ENCODE data around the gene SPTSSB. TPM values are rescaled to one million over a fixed set of nuclear protein-coding genes. Genes with fewer than 3 reads are reported as not detected.
A peak's percentile ranks its signal among the peaks of the same experiment; 100 is the strongest.

Gene SPTSSB
- not detected in 2 replicates for total RNA-seq (2022)
- percentile 7 among the genes with signal in this experiment for Bru-seq, nascent RNA
- percentile 4 among the genes with signal in this experiment for BruChase-seq, experiment 1, labeled RNA remaining after a 6-hour chase
- BruChase-seq, experiment 2, labeled RNA remaining after a 2-hour chase, result percentile 10 among the genes with signal in this experiment
- long read RNA-seq, partial matches to known transcripts, result 0 of 1 reads
- long read RNA-seq, other reads (novel, unspliced or antisense), result 1 of 1 reads

DNA sequence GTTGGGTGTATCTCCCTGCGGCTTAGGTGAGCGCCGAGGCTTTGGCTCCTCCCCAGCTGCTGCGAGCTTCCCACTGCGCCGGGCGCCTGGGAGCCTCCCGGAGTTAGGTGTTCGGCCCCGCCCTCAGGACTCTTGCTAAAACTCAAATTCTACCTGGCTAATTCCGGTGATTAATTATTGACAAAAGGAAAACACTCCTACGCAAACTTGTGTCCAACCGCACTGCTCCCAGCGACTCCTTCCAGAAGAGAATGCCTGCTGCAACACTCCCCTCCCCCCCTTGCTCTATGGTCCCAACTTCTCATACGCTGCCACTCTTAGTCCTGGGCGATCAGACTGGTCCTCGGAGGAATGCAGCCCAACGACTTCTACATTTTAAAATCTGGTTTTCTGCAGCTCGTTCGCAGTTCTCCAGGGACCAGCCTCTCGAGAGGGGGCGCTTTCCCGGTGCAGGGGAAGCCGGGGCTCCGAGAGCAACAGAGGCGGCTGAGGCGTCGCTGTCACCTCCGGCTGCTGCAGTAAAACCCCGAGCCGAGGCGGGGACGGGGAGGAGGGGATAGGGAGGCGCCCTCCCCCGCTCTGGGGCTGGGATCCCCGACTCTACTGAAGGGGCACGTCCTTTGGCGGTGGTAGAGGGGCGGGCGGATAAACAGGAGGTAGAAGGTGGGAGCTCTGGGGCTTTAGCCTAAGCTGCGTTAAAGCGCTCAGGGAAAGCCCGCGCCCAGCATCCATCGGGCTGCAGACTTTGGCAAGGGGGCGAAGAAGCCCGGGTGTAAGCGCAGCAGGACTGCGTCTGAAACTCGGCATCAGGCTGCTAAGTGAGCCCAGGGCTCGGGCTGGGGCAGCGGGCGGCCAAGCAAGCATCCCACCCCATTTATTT is at the start of gene SPTSSB:
SPTSSB (minus strand) TSS at position 77 of the 880 bp plus-strand sequence. CDS start 25,194 bp downstream, outside the sequence.
- H3K4me1 Mint-ChIP-seq (ENCODE audit: insufficient read depth, unreplicated experiment), result peaks cover 6% of the 10 kb centered on the region
- no peak for TF ChIP-seq CTCF (IDR thresholded peaks at IDR 0.05; ENCODE audit: unreplicated experiment)
- BruUV-seq (replicated peaks), result no TSS peak
- ChIA-PET POLR2A (interaction anchor here (0.6 to 2.0 kb wide), 7 partner anchors 10 to 81 kb away, joined by 3 to 11 read pairs (median 4); no protein-coding TSS in a partner anchor), CTCF (interaction anchor here (0.8 to 1.2 kb wide), 6 partner anchors 12 to 96 kb away, joined by 3 to 6 read pairs (median 4); no protein-coding TSS in a partner anchor)
- H3K36me3 Mint-ChIP-seq (ENCODE audit: insufficient read depth, unreplicated experiment), result no peaks in the 10 kb centered on the region
- no peak within 1 kb of the TSS for H3K27ac Mint-ChIP-seq (ENCODE audit: low read depth, unreplicated experiment)
- intact Hi-C loops (cut with micrococcal nuclease), result no loop called here
- H3K9me3 Mint-ChIP-seq (ENCODE audit: unreplicated experiment), result no peaks in the 10 kb centered on the region
- DNase-seq (ENCODE audit: unreplicated experiment), result peak; percentile 67
- H3K4me3 Mint-ChIP-seq (ENCODE audit: unreplicated experiment), result peak within 1 kb of the TSS; percentile 75
- H3K27me3 Mint-ChIP-seq (ENCODE audit: insufficient read depth, unreplicated experiment), result no peaks in the 10 kb centered on the region

DNA sequence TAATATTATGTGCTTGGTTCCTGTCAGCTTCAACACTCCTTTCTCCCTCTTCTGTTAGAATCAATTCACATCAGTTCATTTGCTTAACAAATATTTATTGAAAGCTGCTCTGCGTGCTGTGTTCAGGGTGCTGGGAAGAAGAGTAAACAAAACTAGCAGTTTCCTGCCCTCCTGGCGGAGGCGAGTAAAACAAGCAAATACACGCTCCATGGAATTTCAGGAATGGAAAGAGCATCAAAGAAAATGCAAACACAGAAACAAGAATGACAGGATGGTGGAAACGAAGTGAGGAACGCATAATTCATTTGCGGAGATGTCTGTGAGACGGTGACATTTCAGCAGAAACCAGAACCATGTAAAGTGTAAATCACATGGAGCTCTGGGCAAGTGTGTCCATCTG is 49.4 kb upstream of the SPTSSB start:
- Mint-ChIP-seq H3K27me3 (ENCODE audit: insufficient read depth, unreplicated experiment) (no peaks in the 10 kb centered on the region), H3K4me3 (ENCODE audit: unreplicated experiment) (no peak overlapping the region), H3K27ac (ENCODE audit: low read depth, unreplicated experiment) (peak overlapping the region; percentile 46), H3K36me3 (ENCODE audit: insufficient read depth, unreplicated experiment) (no peaks in the 10 kb centered on the region), H3K9me3 (ENCODE audit: unreplicated experiment) (no peaks in the 10 kb centered on the region), H3K4me1 (ENCODE audit: insufficient read depth, unreplicated experiment) (peaks cover 18% of the 10 kb centered on the region)
- ChIA-PET POLR2A (interaction anchor here (0.5 to 1.9 kb wide), 7 partner anchors 68 to 745 kb away, joined by 3 to 9 read pairs (median 4); partner anchors contain the start of genes NMD3 and PPM1L), CTCF (interaction anchor here (0.6 to 3.9 kb wide), 12 partner anchors 11 to 1268 kb away, joined by 3 to 63 read pairs (median 4); no protein-coding TSS in a partner anchor)
- peak; percentile 60 for DNase-seq (ENCODE audit: unreplicated experiment)
- BruUV-seq (replicated peaks), result no TSS peak
- TF ChIP-seq CTCF (IDR thresholded peaks at IDR 0.05; ENCODE audit: unreplicated experiment), result peak; percentile 8
- intact Hi-C loops (cut with micrococcal nuclease), result loop anchor here (5.0 kb wide), 3 partner anchors 463 to 853 kb away; partner anchors contain the start of gene KPNA4

GRCh38 chr3:161419555-161420333 is 48.4 kb upstream of the SPTSSB start:
- no peak overlapping the region for H3K27ac Mint-ChIP-seq (ENCODE audit: low read depth, unreplicated experiment)

More at GRCh38 chr3:161419555-161420333, 48.4 kb upstream of the SPTSSB start:
- peaks cover 21% of the 10 kb centered on the region for H3K4me1 Mint-ChIP-seq (ENCODE audit: insufficient read depth, unreplicated experiment)
- no peak overlapping the region for H3K4me3 Mint-ChIP-seq (ENCODE audit: unreplicated experiment)
- TF ChIP-seq CTCF (IDR thresholded peaks at IDR 0.05; ENCODE audit: unreplicated experiment), result no peak
- no peaks in the 10 kb centered on the region for H3K27me3 Mint-ChIP-seq (ENCODE audit: insufficient read depth, unreplicated experiment)
- intact Hi-C loops (cut with micrococcal nuclease), result loop anchor here (5.0 kb wide), 3 partner anchors 462 to 852 kb away; partner anchors contain the start of gene KPNA4
- no peaks in the 10 kb centered on the region for H3K9me3 Mint-ChIP-seq (ENCODE audit: unreplicated experiment)
- ChIA-PET POLR2A (interaction anchor here (0.9 to 1.9 kb wide), 3 partner anchors 128 to 198 kb away, joined by 3 to 9 read pairs (median 3); partner anchors contain the start of gene NMD3), CTCF (interaction anchor here (0.6 to 3.9 kb wide), 8 partner anchors 10 to 1269 kb away, joined by 3 to 63 read pairs (median 5); no protein-coding TSS in a partner anchor)
- DNase-seq (ENCODE audit: unreplicated experiment), result no peak
- no peaks in the 10 kb centered on the region for H3K36me3 Mint-ChIP-seq (ENCODE audit: insufficient read depth, unreplicated experiment)
- BruUV-seq (replicated peaks), result no TSS peak
